ENCODE measurements around the gene NPPB.

NPPB gene

DNA sequence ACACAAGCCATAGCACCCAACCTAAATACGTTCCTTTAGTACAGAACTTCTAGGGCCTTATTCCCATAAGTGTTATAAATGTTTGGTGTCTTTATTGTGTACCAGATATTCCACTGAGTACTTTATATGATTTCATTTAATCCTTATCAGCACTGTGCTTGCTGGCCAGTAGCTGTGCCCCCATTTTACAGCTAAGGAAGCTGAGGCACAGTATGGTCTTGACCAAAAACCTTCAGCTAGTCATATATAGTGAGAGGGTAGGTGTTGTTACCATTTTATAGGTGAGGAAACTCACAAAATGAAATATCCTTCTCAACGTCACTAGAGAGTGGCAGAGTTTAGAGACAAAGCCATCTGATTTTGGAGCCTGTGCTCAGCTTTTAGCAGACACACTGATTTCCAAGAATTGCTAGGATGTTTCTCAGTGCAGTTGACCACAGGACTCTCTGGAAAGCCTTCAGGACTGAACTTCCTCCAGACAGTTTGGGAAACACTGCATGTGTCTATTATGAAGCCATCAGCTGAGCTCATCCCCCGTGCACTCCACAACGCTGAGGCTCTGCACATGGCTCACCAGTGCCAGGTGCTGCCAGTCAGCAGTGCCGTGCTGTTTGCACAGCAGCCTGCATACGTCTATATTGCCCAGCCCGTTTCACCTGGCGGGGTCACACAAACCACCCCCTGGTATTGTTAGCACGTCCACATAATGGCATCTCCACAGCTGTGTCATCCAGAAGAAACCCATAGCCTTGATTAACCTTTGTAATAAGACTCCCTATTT is 26.6 kb downstream of the NPPB start:
- no peak for DNase-seq

DNA sequence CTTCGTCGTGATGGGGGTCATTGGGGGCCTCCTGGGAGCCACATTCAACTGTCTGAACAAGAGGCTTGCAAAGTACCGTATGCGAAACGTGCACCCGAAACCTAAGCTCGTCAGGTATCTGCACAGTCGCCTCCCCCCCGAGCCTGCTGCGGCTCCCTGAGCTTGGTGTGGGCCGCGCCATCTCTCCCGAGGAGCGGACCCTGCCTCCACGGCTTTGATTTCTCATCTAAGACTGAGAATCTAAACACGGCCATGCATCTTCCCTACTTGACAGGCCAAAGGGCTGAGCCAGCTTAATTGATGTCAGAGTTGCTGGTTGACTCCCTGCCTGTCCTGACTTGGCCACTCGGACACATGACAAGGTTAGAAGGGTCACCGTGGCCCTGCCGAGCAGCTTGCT is 30.2 kb downstream of the NPPB start:
- no peak for DNase-seq

DNA sequence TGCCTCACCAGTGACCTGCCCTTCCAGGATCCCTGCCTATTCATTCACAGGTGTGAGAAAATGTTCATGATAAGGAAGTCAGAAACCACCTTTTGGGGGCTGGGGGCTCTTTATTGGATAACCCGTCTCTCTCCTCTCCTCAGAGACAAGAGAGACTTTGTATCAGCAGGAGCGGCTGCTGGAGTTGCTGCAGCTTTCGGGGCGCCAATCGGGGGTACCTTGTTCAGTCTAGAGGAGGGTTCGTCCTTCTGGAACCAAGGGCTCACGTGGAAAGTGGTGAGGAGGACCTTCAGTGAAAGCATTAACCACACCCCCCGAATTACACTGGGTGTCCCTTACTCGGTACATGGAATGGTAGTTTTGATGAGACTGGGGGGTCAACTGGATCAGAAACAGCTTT is 31.8 kb downstream of the NPPB start:
- no peak for DNase-seq

DNA sequence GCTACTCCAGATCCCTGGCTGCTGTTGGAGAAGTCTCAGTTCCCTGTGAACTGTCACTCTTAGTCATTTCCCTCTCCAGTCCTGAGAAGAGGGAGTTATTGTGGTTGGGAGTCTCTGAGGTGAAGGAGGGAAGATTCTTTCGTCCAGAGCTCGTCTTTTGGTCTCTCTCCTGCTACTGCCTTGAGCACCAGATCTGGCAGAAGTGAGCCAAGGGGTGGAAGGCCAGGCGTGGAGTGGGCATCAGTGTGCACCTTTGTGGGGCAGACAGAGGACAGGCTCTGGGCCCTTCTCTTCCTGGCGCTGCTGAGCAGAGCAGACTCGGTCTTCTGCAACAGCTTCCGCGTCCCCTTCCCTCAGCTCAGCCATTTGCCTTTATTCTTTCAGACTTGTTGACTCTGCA is 33.6 kb downstream of the NPPB start:
- no peak for DNase-seq

DNA sequence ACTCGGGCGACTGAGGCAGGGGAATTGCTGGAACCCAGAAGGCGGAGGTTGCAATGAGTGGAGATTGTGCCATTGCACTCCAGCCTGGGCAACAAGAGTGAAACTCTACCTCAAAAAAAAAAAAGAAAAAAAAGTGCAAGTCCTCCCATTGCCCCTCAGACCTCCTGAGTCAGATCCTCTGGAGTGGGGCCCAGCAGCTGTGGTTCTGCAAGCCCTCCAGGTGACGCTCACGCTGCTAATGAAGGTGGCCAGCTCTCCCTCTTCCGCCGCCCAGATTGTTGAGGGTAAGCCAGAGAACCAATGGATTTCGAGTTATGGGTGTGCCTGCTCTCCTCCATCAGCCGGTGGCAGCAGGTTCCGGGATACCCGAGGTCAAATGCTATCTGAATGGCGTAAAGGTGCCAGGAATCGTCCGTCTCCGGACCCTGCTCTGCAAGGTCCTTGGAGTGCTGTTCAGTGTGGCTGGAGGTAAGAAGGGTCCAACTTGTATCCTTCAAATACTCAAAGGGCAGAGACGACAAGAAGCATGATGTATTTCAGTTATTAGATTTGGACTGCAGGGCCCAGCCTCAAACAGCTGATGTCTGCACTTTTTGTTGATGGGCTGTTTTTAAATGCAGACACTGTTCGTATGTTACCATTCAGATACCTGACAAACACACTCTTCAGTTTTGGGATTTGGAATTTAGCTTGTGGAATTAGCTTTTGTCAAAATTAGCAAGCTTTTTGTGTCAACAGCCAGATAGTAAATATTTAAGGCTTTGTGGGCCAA is 35.2 kb downstream of the NPPB start:
- DNase-seq: no peak

DNA sequence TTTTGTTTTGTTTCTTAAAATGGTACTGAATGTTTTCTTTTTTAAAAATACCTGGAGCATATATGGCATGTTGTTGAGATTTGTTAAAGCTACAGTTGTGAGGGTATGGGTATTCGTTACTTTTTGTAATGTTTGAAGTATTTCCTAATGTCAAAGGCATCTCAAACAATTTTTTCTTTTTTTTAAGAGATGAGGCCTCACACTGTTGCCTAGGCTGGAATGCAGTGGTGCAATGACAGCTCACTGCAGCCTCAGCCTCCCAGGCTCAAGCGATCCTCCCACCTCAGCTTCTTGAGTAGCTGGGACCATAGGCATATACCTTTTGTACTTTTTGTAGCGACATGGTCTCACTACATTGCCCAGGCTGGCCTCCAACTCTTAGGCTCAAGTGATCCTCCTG is 36.7 kb downstream of the NPPB start:
- DNase-seq: no peak

DNA sequence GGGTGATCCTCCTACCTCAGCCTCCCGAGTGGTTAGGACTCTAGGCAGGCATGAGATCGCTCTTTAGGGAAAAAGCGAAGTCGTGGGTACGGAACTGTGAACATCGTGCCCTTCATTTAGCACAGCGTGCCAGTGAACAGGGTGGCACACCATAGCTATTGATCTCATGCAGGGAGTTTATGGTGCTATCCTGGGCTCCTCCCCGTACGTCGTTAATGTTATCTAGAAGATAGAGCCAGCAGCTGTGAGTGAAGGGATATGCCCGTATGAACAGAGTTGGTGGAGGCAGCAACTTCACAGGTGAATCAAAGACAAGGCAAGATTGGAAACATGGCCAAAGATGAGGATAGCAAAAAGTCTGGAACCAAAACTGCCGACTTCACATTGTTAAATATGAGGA is 41.6 kb downstream of the NPPB start:
- DNase-seq: no peak

DNA sequence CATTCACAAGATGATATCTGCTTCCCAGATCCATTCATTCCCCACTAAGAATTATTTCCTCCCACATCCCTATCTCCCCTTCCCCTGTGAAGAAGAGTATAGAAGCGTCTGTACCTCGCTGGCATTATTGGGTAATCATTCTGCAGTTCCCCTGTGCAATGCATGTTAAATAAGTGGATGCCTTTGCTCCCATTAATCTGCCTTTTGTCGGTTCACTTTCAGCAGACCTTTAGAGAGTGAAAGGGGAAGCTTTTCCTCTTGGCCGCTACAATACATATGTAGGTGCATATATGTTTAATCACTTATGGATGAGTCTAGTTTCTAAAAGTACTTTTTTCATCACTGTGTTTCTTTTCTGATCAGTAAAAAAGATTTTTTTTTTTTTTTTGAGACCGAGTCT is 45.7 kb downstream of the NPPB start:
- DNase-seq: no peak

Measured in CD4-positive, alpha-beta T cell treated with Interleukin-21 for 1 hour (primary cell).